Spleen (tissue), 11 donors: ENCODE data around the gene DRICH1. TPM values are rescaled to one million over a fixed set of nuclear protein-coding genes. Genes with fewer than 3 reads are reported as not detected.
"Not testable (repeated sequence)": the region's sequence is repeated elsewhere in the genome, so short reads cannot be mapped to it uniquely, and the experiment has no call there.

Experiments used
- DNase-seq: peaks from one replicate; pipeline ENCODE4 v3.0.0-alpha.2; 2020
- H3K27ac ChIP-seq, 8 donors: fragments of 200-600 bp; sonication (generic) in 7 of 8; 1 replicate in 4 of 8; 2 replicates in 4 of 8; pipeline versions ENCODE4 v1.5.0 to v1.8.0; 2016 to 2021; ENCODE audit warnings: inconsistent platforms in 4 of 8, mild to moderate bottlenecking in 4 of 8, moderate library complexity in 1 of 8
- H3K27me3 ChIP-seq, 7 donors: fragments of 200-600 bp; sonication (generic) in 6 of 7; replicated peaks in 1 of 7; 1 replicate in 4 of 7; 2 replicates in 3 of 7; pipeline versions ENCODE4 v1.5.0 to v1.8.0; 2016 to 2021; ENCODE audit warnings: inconsistent platforms in 3 of 7, mild to moderate bottlenecking in 1 of 7
- H3K36me3 ChIP-seq, 6 donors: fragments of 200-600 bp; sonication (generic) in 5 of 6; 1 replicate in 4 of 6; 2 replicates in 2 of 6; pipeline versions ENCODE4 v1.5.0 to v1.8.0; 2016 to 2021; ENCODE audit warnings: inconsistent platforms in 2 of 6
- H3K4me1 ChIP-seq, 6 donors: fragments of 200-600 bp; sonication (generic) in 5 of 6; 1 replicate in 3 of 6; 2 replicates in 3 of 6; pipeline versions ENCODE4 v1.5.0 to v1.8.0; 2016 to 2021; ENCODE audit warnings: inconsistent platforms in 3 of 6
- H3K4me3 ChIP-seq, 8 donors: fragments of 200-600 bp; sonication (generic) in 7 of 8; 1 replicate in 4 of 8; 2 replicates in 4 of 8; pipeline versions ENCODE4 v1.5.0 to v1.8.0; 2016 to 2021; ENCODE audit warnings: inconsistent platforms in 4 of 8, mild to moderate bottlenecking in 4 of 8, moderate library complexity in 2 of 8
- H3K9me3 ChIP-seq, 8 donors: fragments of 200-600 bp; sonication (generic) in 7 of 8; 1 replicate in 4 of 8; 2 replicates in 4 of 8; pipeline versions ENCODE4 v1.5.0 to v1.8.0; 2016 to 2021; ENCODE audit warnings: inconsistent platforms in 4 of 8
- CTCF ChIP-seq, 11 experiments: fragments of 200-600 bp in 7 of 11; fragments of 450-650 bp in 4 of 11; sonication (generic) in 4 of 11; IDR thresholded peaks in 8 of 11; conservative IDR thresholded peaks in 3 of 11; 1 replicate in 7 of 11; 2 replicates in 4 of 11; pipeline versions ENCODE4 v1.4.0 to v1.8.0; 2016 to 2021; ENCODE audit warnings: antibody characterized with exemption in 11 of 11, inconsistent platforms in 4 of 11, mild to moderate bottlenecking in 1 of 11
- POLR2A ChIP-seq, 3 donors: fragments of 450-650 bp; IDR thresholded peaks; one replicate each; pipeline ENCODE4 v1.5.1; 2017; ENCODE audit warnings: antibody characterized with exemption in 3 of 3, mild to moderate bottlenecking in 1 of 3
- POLR2AphosphoS5 ChIP-seq, 3 donors: sonication (generic); formaldehyde crosslinking; IDR thresholded peaks; one replicate each; pipeline ENCODE4 v1.5.1; 2017; ENCODE audit warnings: antibody characterized with exemption in 3 of 3
- WGBS, 5 donors: extraction: QIAGEN DNeasy Blood & Tissue Kit in 3 of 5; methylation state at CpG; one replicate each; pipeline versions ENCODE4 v1.1.5 to v1.1.7; 2013 to 2018; 5-methylcytosine and 5-hydroxymethylcytosine counted together
- intact Hi-C: fragments of 100-400 bp; cut with DNase I; formaldehyde crosslinking; loops from one replicate; pipeline ENCODE4 v1.15.0; 2023; ENCODE audit warnings: low total_unique reads
- polyA plus RNA-seq, 3 donors: library from polyadenylated mRNA; stranded (reverse); fragments of 200-250 nt; gene quantifications; one replicate each; pipeline ENCODE4 v1.2.1, GENCODE V29; 2013
- total RNA-seq, 7 donors: library from RNA; depleted of rRNA in 3 of 7; stranded (reverse); fragments of >200 nt in 3 of 7; fragmentation: NEBNext Ultra II Directional in 4 of 7; extraction: Animal tissue kit (Norgen Biotek cat#: 25700) in 4 of 7; gene quantifications; one replicate each; pipeline versions ENCODE4 v1.1.0 to v1.2.1, GENCODE V29; 2016 to 2021
- donor health status: healthy with polysubstance abuse.
- donor health status: DM: no; HTN: no; CAD: no; lungs with moderate emphysema.
- donor health status: DM: no; HTN: no; CAD: no.
- donor health status: Bipolar disorder and iron deficiency.
- donor health status: healthy.
- donor health status: DM: no; HTN: no; CAD: no.
- donor health status: DM: yes; HTN: yes; CAD: no.

The DRICH1 gene
- total and polyA plus RNA-seq, 10 donors = 0.29 to 2.5 (median 1.9) TPM; not detected in 3

DNA sequence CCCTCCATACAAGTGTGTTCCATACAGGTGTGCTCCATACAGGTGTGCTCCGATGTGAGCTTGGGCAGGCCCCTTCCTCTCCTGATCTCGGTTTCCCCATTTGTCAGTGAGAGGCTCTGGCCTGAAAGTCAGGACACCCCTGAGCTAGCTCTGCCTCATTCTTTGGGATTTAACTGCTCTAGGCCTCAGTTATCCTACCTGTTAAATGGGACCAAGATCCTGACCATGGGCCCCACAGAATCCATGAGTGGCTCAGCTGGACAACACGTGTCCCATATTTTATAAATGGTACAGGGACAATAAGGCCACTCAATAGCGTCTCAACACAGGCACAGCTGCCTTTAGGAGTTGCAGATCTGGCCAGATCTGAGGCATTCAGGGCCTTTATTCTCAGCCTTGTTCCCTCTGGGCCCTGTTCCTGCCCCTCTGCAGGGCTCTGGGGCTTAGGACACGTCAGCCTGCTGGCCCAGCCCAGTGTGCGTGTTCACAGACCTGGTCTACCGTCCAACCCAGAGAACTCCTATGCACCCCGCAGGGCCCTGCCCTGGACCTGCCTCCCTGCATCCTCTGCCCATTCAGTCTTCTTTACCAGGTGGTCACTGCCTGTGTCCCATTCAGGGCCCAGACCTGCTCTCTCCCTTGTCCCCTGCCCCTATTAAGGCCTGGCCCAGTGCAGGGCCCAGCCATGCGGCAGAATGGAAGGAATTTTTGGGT, 33.2 kb downstream of the DRICH1 start:
- H3K36me3 ChIP-seq = no peaks in the 10 kb centered on the region
- no peak overlapping the region for H3K27ac ChIP-seq
- H3K27me3 ChIP-seq = no peaks in the 10 kb centered on the region
- intact Hi-C loops = no loop called here
- 83 to 98% (median 96%) methylated on average over 7 to 9 of the region's 9 CpGs for WGBS, 5 donors
- DNase-seq = peak; percentile 21
- no peak overlapping the region for H3K4me3 ChIP-seq
- peaks cover 0 to under 1% (median 0%) of the 10 kb centered on the region in 8 donors for H3K9me3 ChIP-seq
- TF ChIP-seq CTCF (IDR thresholded peaks at IDR 0.05 in 8 of 11, conservative IDR thresholded peaks at IDR 0.05 in 3 of 11) (no peak), POLR2A (IDR thresholded peaks at IDR 0.05) (no peak), POLR2AphosphoS5 (IDR thresholded peaks at IDR 0.05) (no peak)
- H3K4me1 ChIP-seq = no peaks in the 10 kb centered on the region

GRCh38 chr22:23597576-23598268, 34.4 kb downstream of the DRICH1 start:
- H3K36me3 ChIP-seq, intact Hi-C loops, H3K4me1 ChIP-seq, H3K27ac ChIP-seq, H3K27me3 ChIP-seq, H3K4me3 ChIP-seq: not testable (repeated sequence)
- 72 to 90% (median 84%) methylated on average over 3 to 5 of the region's 7 CpGs for WGBS, 5 donors
- H3K9me3 ChIP-seq = peaks cover 0 to 12% (median 3%) of the 10 kb centered on the region in 8 donors
- peak; percentile 5 for DNase-seq

DNA sequence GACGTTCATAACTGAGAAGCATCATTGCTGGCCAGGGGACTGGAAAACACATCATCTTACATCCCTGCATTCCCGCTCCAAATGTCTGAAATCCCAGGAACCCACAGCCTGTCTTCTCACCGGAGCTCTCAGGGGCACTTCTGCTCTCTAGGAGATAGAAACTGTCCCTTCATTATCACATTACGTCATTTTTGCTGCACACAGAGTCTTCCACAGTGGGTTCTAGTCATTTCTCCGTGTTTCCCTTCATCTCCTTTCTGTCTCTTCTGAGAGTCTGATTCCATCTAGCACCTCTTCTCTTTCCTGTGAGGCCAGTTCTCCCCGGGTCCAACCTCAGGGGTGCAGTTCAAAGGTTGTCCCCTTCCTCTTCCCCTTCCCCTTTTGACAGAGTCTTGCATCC, 36.2 kb downstream of the DRICH1 start:
- H3K27ac ChIP-seq, H3K4me3 ChIP-seq, intact Hi-C loops, H3K27me3 ChIP-seq, H3K36me3 ChIP-seq, H3K4me1 ChIP-seq: not testable (repeated sequence)
- DNase-seq = peak; percentile 4
- WGBS, 5 donors = 28 to 38% (median 35%) methylated on average over 6 of the region's 6 CpGs
- H3K9me3 ChIP-seq = peaks cover 0 to 13% (median 3%) of the 10 kb centered on the region in 8 donors

GRCh38 chr22:23591846-23592245, 40.3 kb downstream of the DRICH1 start:
- TF ChIP-seq POLR2A (IDR thresholded peaks at IDR 0.05) (no peak), CTCF (IDR thresholded peaks at IDR 0.05 in 8 of 11, conservative IDR thresholded peaks at IDR 0.05 in 3 of 11) (no peak), POLR2AphosphoS5 (IDR thresholded peaks at IDR 0.05) (no peak)
- H3K27ac ChIP-seq = no peak overlapping the region
- H3K27me3 ChIP-seq = no peaks in the 10 kb centered on the region
- peaks cover 0 to 13% (median 3%) of the 10 kb centered on the region in 8 donors for H3K9me3 ChIP-seq
- DNase-seq = peak; percentile 25
- H3K36me3 ChIP-seq = no peaks in the 10 kb centered on the region
- 81 to 96% (median 88%) methylated on average over 3 to 7 of the region's 7 CpGs for WGBS, 5 donors
- intact Hi-C loops = no loop called here
- H3K4me3 ChIP-seq = no peak overlapping the region
- peaks cover 0 to 7% (median 3%) of the 10 kb centered on the region in 6 donors for H3K4me1 ChIP-seq

DNA sequence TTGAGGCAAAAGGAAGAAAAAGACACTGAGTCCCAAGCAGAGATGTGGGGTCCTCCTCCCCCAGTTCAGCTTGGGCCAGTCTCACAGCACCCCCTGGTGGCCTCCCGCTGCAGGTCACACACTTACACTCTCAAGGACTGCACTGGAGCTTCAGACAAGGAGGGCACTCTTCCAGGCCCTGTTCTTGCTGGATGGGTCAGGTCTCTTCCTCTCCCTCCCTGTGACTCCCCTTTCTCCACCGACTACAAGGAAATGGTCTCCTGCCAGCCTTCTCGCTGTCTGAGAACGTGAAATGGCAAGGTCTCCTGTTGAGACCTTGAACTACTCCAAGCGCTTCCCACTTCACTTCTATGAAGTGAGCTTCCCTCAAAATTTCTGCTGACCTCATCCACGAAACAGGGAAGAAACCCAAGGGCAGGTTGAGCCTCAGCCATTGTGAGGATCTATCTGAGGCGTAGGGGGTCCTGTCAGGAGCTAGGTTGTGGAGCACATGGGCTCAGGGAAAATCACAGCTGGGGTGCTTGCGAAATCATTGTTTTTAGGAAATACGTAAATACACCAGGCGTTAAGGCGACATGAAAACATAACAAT, 40.8 kb downstream of the DRICH1 start:
- Histone ChIP-seq H3K27ac (no peak overlapping the region), H3K4me3 (no peak overlapping the region), H3K36me3 (no peaks in the 10 kb centered on the region), H3K27me3 (no peaks in the 10 kb centered on the region), H3K9me3 (peaks cover 0 to 13% (median 3%) of the 10 kb centered on the region in 8 donors), H3K4me1 (peaks cover 0 to 7% (median 3%) of the 10 kb centered on the region in 6 donors)
- TF ChIP-seq POLR2A (IDR thresholded peaks at IDR 0.05) (no peak), CTCF (IDR thresholded peaks at IDR 0.05 in 8 of 11, conservative IDR thresholded peaks at IDR 0.05 in 3 of 11) (peak; percentile 46 to 85 (median 74)), POLR2AphosphoS5 (IDR thresholded peaks at IDR 0.05) (peak in 1 of 3 donors; percentile 13)
- peak; percentile 82 for DNase-seq
- WGBS, 5 donors = 27 to 37% (median 35%) methylated on average over 11 of the region's 11 CpGs
- intact Hi-C loops = no loop called here
